Fibroblast of lung (primary cell): ENCODE results near the gene MINDY1. TPM values are rescaled to one million over a fixed set of nuclear protein-coding genes. Genes with fewer than 3 reads are reported as not detected.

Experiments used
- DNase-seq, 2 donors: peaks; one replicate each; pipeline versions ENCODE4 v3.0.0 to v3.0.0-alpha.2; 2010; ENCODE audit warnings: low read depth in 2 of 2
- H2AFZ ChIP-seq: 2 replicates; pipeline ENCODE4 v1.5.1; 2012; ENCODE audit warnings: low read length, control low read depth, inconsistent platforms
- H3K27ac ChIP-seq: 2 replicates; pipeline ENCODE4 v1.5.1; 2011; ENCODE audit warnings: low read length, control low read depth; ENCODE audit not compliant: insufficient read depth
- H3K27me3 ChIP-seq: 2 replicates; pipeline ENCODE4 v1.5.1; 2011; ENCODE audit warnings: mild to moderate bottlenecking, low read length; ENCODE audit not compliant: control insufficient read depth, insufficient read depth
- H3K36me3 ChIP-seq: 2 replicates; pipeline ENCODE4 v1.5.1; 2011; ENCODE audit warnings: low read length; ENCODE audit not compliant: control insufficient read depth, insufficient read depth
- H3K4me1 ChIP-seq: 2 replicates; pipeline ENCODE4 v1.5.1; 2011; ENCODE audit warnings: low read length; ENCODE audit not compliant: control insufficient read depth, insufficient read depth; ENCODE audit errors: extremely low read depth
- H3K4me2 ChIP-seq: 2 replicates; pipeline ENCODE4 v1.5.1; 2011; ENCODE audit warnings: low read length, control low read depth; ENCODE audit not compliant: insufficient read depth; ENCODE audit errors: extremely low read depth
- H3K4me3 ChIP-seq, 4 experiments: fragments of 200-600 bp in 1 of 4; sonication (generic) in 1 of 4; replicated peaks in 1 of 4; 2 replicates each; pipeline ENCODE4 v1.5.1; 2011 to 2016; ENCODE audit warnings: low read length in 4 of 4, low read depth in 3 of 4, mild to moderate bottlenecking in 3 of 4, control low read depth in 2 of 4, inconsistent platforms in 1 of 4, mixed read lengths in 1 of 4; ENCODE audit not compliant: insufficient read depth in 1 of 4; ENCODE audit errors: control extremely low read depth in 1 of 4
- H3K79me2 ChIP-seq: 2 replicates; pipeline ENCODE4 v1.5.1; 2012; ENCODE audit warnings: mild to moderate bottlenecking, low read length, inconsistent platforms; ENCODE audit not compliant: control insufficient read depth, insufficient read depth
- H3K9ac ChIP-seq: 2 replicates; pipeline ENCODE4 v1.5.1; 2011; ENCODE audit warnings: mild to moderate bottlenecking, low read length, control low read depth; ENCODE audit not compliant: insufficient read depth
- H3K9me3 ChIP-seq: 2 replicates; pipeline ENCODE4 v1.5.1; 2012; ENCODE audit warnings: low read depth, low read length; ENCODE audit not compliant: control insufficient read depth, insufficient read depth
- H4K20me1 ChIP-seq: 2 replicates; pipeline ENCODE4 v1.5.1; 2011; ENCODE audit warnings: low read length; ENCODE audit not compliant: control insufficient read depth, insufficient read depth; ENCODE audit errors: extremely low read depth
- CTCF ChIP-seq, 2 donors: IDR thresholded peaks in 1 of 2; conservative IDR thresholded peaks in 1 of 2; 1 replicate in 1 of 2; 2 replicates in 1 of 2; pipeline ENCODE4 v1.5.1; 2011 to 2012; ENCODE audit warnings: low read length in 2 of 2, control low read depth in 1 of 2, inconsistent platforms in 1 of 2, low read depth in 1 of 2, mild to moderate bottlenecking in 1 of 2
- EZH2 ChIP-seq: IDR thresholded peaks from 2 replicates; pipeline ENCODE4 v1.5.1; 2012; ENCODE audit warnings: low read length, control low read depth, mild to moderate bottlenecking; ENCODE audit errors: missing control alignments
- polyA minus RNA-seq: library from RNA; depleted of rRNA, polyadenylated mRNA; stranded (reverse); fragments of >200 nt; gene quantifications from 2 replicates; pipeline ENCODE4 v1.2.3, GENCODE V29; 2011; ENCODE audit warnings: low replicate concordance
- polyA plus RNA-seq, 2 donors: library from polyadenylated mRNA; depleted of rRNA in 1 of 2; stranded (reverse) in 1 of 2; unstranded in 1 of 2; fragments of >200 nt; gene quantifications; 2 replicates each; pipeline ENCODE4 v1.2.1, GENCODE V29; 2011 to 2012; ENCODE audit warnings: missing spikeins in 1 of 2
- total RNA-seq: library from RNA; depleted of rRNA; stranded (reverse); fragments of >200 nt; gene quantifications from 2 replicates; pipeline ENCODE4 v1.2.1, GENCODE V29; 2014

MINDY1 gene
- total RNA-seq (9.2 and 17.3 TPM in 2 replicates), polyA plus RNA-seq (10.1 and 11.7 TPM in 2 replicates), polyA minus RNA-seq (38.7 and 54.7 TPM in 2 replicates)
- polyA plus RNA-seq (2012): 10.4 and 14.0 TPM in 2 replicates

- Histone ChIP-seq H3K79me2 (peaks cover 3% of the 10 kb centered on the region), H3K4me2 (peak within 1 kb of the TSS; percentile 99), H4K20me1 (no peaks in the 10 kb centered on the region), H3K9ac (peak within 1 kb of the TSS; percentile 56), H2AFZ (peak within 1 kb of the TSS; percentile 84), H3K27ac (peak within 1 kb of the TSS; percentile 94), H3K4me1 (peaks cover 14% of the 10 kb centered on the region), H3K27me3 (no peaks in the 10 kb centered on the region), H3K9me3 (no peaks in the 10 kb centered on the region), H3K4me3 (peak within 1 kb of the TSS; percentile 64 to 94 (median 72)), H3K36me3 (no peaks in the 10 kb centered on the region)
- TF ChIP-seq CTCF (conservative IDR thresholded peaks at IDR 0.05 in 1 of 2, IDR thresholded peaks at IDR 0.05 in 1 of 2; ENCODE audit: low read depth in 1 of 2, low read length in 2 of 2) (peak; percentile 56 to 70), EZH2 (no peak)
- DNase-seq: peak; percentile 86 to 89
These were observed at the start of gene MINDY1 for GRCh38 chr1:151006327-151007052. Gene MINDY1, minus strand, starts transcription at chr1:151006902. Its CDS starts 4,285 bp downstream, at chr1:151002617.

GRCh38 chr1:151056149-151056548 is 49.4 kb upstream of the MINDY1 start:
- peaks cover 51% of the 10 kb centered on the region for H3K79me2 ChIP-seq
- H3K4me2 ChIP-seq: no peak overlapping the region
- no peak for DNase-seq
- peak overlapping the region; percentile 24 for H3K27ac ChIP-seq
- H3K9me3 ChIP-seq: no peaks in the 10 kb centered on the region
- no peaks in the 10 kb centered on the region for H3K27me3 ChIP-seq
- no peak overlapping the region for H3K9ac ChIP-seq
- no peak overlapping the region for H3K4me3 ChIP-seq
- no peak overlapping the region for H2AFZ ChIP-seq
- peaks cover 2% of the 10 kb centered on the region for H4K20me1 ChIP-seq
- TF ChIP-seq EZH2 (no peak), CTCF (conservative IDR thresholded peaks at IDR 0.05 in 1 of 2, IDR thresholded peaks at IDR 0.05 in 1 of 2; ENCODE audit: low read depth in 1 of 2, low read length in 2 of 2) (no peak)
- peaks cover 13% of the 10 kb centered on the region for H3K4me1 ChIP-seq
- peaks cover 20% of the 10 kb centered on the region for H3K36me3 ChIP-seq

- peaks cover 2% of the 10 kb centered on the region for H4K20me1 ChIP-seq
- peaks cover 49% of the 10 kb centered on the region for H3K79me2 ChIP-seq
These were observed 48.9 kb upstream of the MINDY1 start for GRCh38 chr1:151055581-151055980.

More at GRCh38 chr1:151055581-151055980, 48.9 kb upstream of the MINDY1 start:
- H3K27ac ChIP-seq: no peak overlapping the region
- no peak for DNase-seq
- H3K9me3 ChIP-seq: no peaks in the 10 kb centered on the region
- H2AFZ ChIP-seq: no peak overlapping the region
- peaks cover 20% of the 10 kb centered on the region for H3K36me3 ChIP-seq
- no peak overlapping the region for H3K4me3 ChIP-seq
- peaks cover 11% of the 10 kb centered on the region for H3K4me1 ChIP-seq
- H3K27me3 ChIP-seq: no peaks in the 10 kb centered on the region
- H3K4me2 ChIP-seq: no peak overlapping the region
- TF ChIP-seq EZH2 (no peak), CTCF (conservative IDR thresholded peaks at IDR 0.05 in 1 of 2, IDR thresholded peaks at IDR 0.05 in 1 of 2; ENCODE audit: low read depth in 1 of 2, low read length in 2 of 2) (no peak)
- H3K9ac ChIP-seq: no peak overlapping the region
